Spleen (tissue), 11 donors: ENCODE results near the gene FAM184A. TPM values are rescaled to one million over a fixed set of nuclear protein-coding genes. Genes with fewer than 3 reads are reported as not detected.

Experiments used
- DNase-seq: peaks from one replicate; pipeline ENCODE4 v3.0.0-alpha.2; 2020
- H3K27ac ChIP-seq, 8 donors: fragments of 200-600 bp; sonication (generic) in 7 of 8; 1 replicate in 4 of 8; 2 replicates in 4 of 8; pipeline versions ENCODE4 v1.5.0 to v1.8.0; 2016 to 2021; ENCODE audit warnings: inconsistent platforms in 4 of 8, mild to moderate bottlenecking in 4 of 8, moderate library complexity in 1 of 8
- H3K27me3 ChIP-seq, 7 donors: fragments of 200-600 bp; sonication (generic) in 6 of 7; replicated peaks in 1 of 7; 1 replicate in 4 of 7; 2 replicates in 3 of 7; pipeline versions ENCODE4 v1.5.0 to v1.8.0; 2016 to 2021; ENCODE audit warnings: inconsistent platforms in 3 of 7, mild to moderate bottlenecking in 1 of 7
- H3K36me3 ChIP-seq, 6 donors: fragments of 200-600 bp; sonication (generic) in 5 of 6; 1 replicate in 4 of 6; 2 replicates in 2 of 6; pipeline versions ENCODE4 v1.5.0 to v1.8.0; 2016 to 2021; ENCODE audit warnings: inconsistent platforms in 2 of 6
- H3K4me1 ChIP-seq, 6 donors: fragments of 200-600 bp; sonication (generic) in 5 of 6; 1 replicate in 3 of 6; 2 replicates in 3 of 6; pipeline versions ENCODE4 v1.5.0 to v1.8.0; 2016 to 2021; ENCODE audit warnings: inconsistent platforms in 3 of 6
- H3K4me3 ChIP-seq, 8 donors: fragments of 200-600 bp; sonication (generic) in 7 of 8; 1 replicate in 4 of 8; 2 replicates in 4 of 8; pipeline versions ENCODE4 v1.5.0 to v1.8.0; 2016 to 2021; ENCODE audit warnings: inconsistent platforms in 4 of 8, mild to moderate bottlenecking in 4 of 8, moderate library complexity in 2 of 8
- H3K9me3 ChIP-seq, 8 donors: fragments of 200-600 bp; sonication (generic) in 7 of 8; 1 replicate in 4 of 8; 2 replicates in 4 of 8; pipeline versions ENCODE4 v1.5.0 to v1.8.0; 2016 to 2021; ENCODE audit warnings: inconsistent platforms in 4 of 8
- CTCF ChIP-seq, 11 experiments: fragments of 200-600 bp in 7 of 11; fragments of 450-650 bp in 4 of 11; sonication (generic) in 4 of 11; IDR thresholded peaks in 8 of 11; conservative IDR thresholded peaks in 3 of 11; 1 replicate in 7 of 11; 2 replicates in 4 of 11; pipeline versions ENCODE4 v1.4.0 to v1.8.0; 2016 to 2021; ENCODE audit warnings: antibody characterized with exemption in 11 of 11, inconsistent platforms in 4 of 11, mild to moderate bottlenecking in 1 of 11
- POLR2A ChIP-seq, 3 donors: fragments of 450-650 bp; IDR thresholded peaks; one replicate each; pipeline ENCODE4 v1.5.1; 2017; ENCODE audit warnings: antibody characterized with exemption in 3 of 3, mild to moderate bottlenecking in 1 of 3
- POLR2AphosphoS5 ChIP-seq, 3 donors: sonication (generic); formaldehyde crosslinking; IDR thresholded peaks; one replicate each; pipeline ENCODE4 v1.5.1; 2017; ENCODE audit warnings: antibody characterized with exemption in 3 of 3
- WGBS, 5 donors: extraction: QIAGEN DNeasy Blood & Tissue Kit in 3 of 5; methylation state at CpG; one replicate each; pipeline versions ENCODE4 v1.1.5 to v1.1.7; 2013 to 2018; 5-methylcytosine and 5-hydroxymethylcytosine counted together
- intact Hi-C: fragments of 100-400 bp; cut with DNase I; formaldehyde crosslinking; loops from one replicate; pipeline ENCODE4 v1.15.0; 2023; ENCODE audit warnings: low total_unique reads
- polyA plus RNA-seq, 3 donors: library from polyadenylated mRNA; stranded (reverse); fragments of 200-250 nt; gene quantifications; one replicate each; pipeline ENCODE4 v1.2.1, GENCODE V29; 2013
- total RNA-seq, 7 donors: library from RNA; depleted of rRNA in 3 of 7; stranded (reverse); fragments of >200 nt in 3 of 7; fragmentation: NEBNext Ultra II Directional in 4 of 7; extraction: Animal tissue kit (Norgen Biotek cat#: 25700) in 4 of 7; gene quantifications; one replicate each; pipeline versions ENCODE4 v1.1.0 to v1.2.1, GENCODE V29; 2016 to 2021
- donor health status: healthy with polysubstance abuse.
- donor health status: DM: no; HTN: no; CAD: no; lungs with moderate emphysema.
- donor health status: DM: no; HTN: no; CAD: no.
- donor health status: Bipolar disorder and iron deficiency.
- donor health status: healthy.
- donor health status: DM: no; HTN: no; CAD: no.
- donor health status: DM: yes; HTN: yes; CAD: no.

Gene FAM184A
- total and polyA plus RNA-seq, 10 donors = 0.66 to 2.0 (median 1.2) TPM

- Histone ChIP-seq H3K4me3 (no peak overlapping the region), H3K9me3 (no peaks in the 10 kb centered on the region), H3K27me3 (no peaks in the 10 kb centered on the region), H3K4me1 (no peaks in the 10 kb centered on the region), H3K27ac (no peak overlapping the region), H3K36me3 (no peaks in the 10 kb centered on the region)
- DNase-seq = no peak
- TF ChIP-seq POLR2A (IDR thresholded peaks at IDR 0.05) = no peak
- no peak for TF ChIP-seq POLR2AphosphoS5 (IDR thresholded peaks at IDR 0.05)
- TF ChIP-seq CTCF (IDR thresholded peaks at IDR 0.05 in 8 of 11, conservative IDR thresholded peaks at IDR 0.05 in 3 of 11) = no peak
- 90 to 94% (median 91%) methylated on average over 5 of the region's 5 CpGs for WGBS, 5 donors
- intact Hi-C loops = no loop called here
These were observed 34.2 kb downstream of the FAM184A start for GRCh38 chr6:119044255-119044654.

GRCh38 chr6:119043783-119044182 is 34.7 kb downstream of the FAM184A start:
- Histone ChIP-seq H3K36me3 (no peaks in the 10 kb centered on the region), H3K9me3 (no peaks in the 10 kb centered on the region), H3K4me1 (no peaks in the 10 kb centered on the region), H3K27me3 (no peaks in the 10 kb centered on the region), H3K4me3 (no peak overlapping the region), H3K27ac (no peak overlapping the region)
- TF ChIP-seq CTCF (IDR thresholded peaks at IDR 0.05 in 8 of 11, conservative IDR thresholded peaks at IDR 0.05 in 3 of 11) (no peak), POLR2AphosphoS5 (IDR thresholded peaks at IDR 0.05) (no peak), POLR2A (IDR thresholded peaks at IDR 0.05) (no peak)
- DNase-seq = no peak
- intact Hi-C loops = no loop called here

GRCh38 chr6:119043265-119043664 is 35.2 kb downstream of the FAM184A start:
- H3K27ac ChIP-seq = no peak overlapping the region
- intact Hi-C loops = no loop called here
- WGBS, 5 donors = 82 to 97% (median 88%) methylated on average over 1 of the region's 1 CpG
- DNase-seq = no peak
- H3K27me3 ChIP-seq = no peaks in the 10 kb centered on the region
- no peak for TF ChIP-seq CTCF (IDR thresholded peaks at IDR 0.05 in 8 of 11, conservative IDR thresholded peaks at IDR 0.05 in 3 of 11)
- no peak for TF ChIP-seq POLR2AphosphoS5 (IDR thresholded peaks at IDR 0.05)
- no peak for TF ChIP-seq POLR2A (IDR thresholded peaks at IDR 0.05)
- H3K4me3 ChIP-seq = no peak overlapping the region
- no peaks in the 10 kb centered on the region for H3K4me1 ChIP-seq
- H3K36me3 ChIP-seq = no peaks in the 10 kb centered on the region
- no peaks in the 10 kb centered on the region for H3K9me3 ChIP-seq

GRCh38 chr6:119040636-119041035 is 37.8 kb downstream of the FAM184A start:
- no peak overlapping the region for H3K27ac ChIP-seq
- H3K4me3 ChIP-seq = no peak overlapping the region
- TF ChIP-seq CTCF (IDR thresholded peaks at IDR 0.05 in 8 of 11, conservative IDR thresholded peaks at IDR 0.05 in 3 of 11) (no peak), POLR2AphosphoS5 (IDR thresholded peaks at IDR 0.05) (no peak), POLR2A (IDR thresholded peaks at IDR 0.05) (no peak)
- intact Hi-C loops = no loop called here
- H3K4me1 ChIP-seq = no peaks in the 10 kb centered on the region
- no peaks in the 10 kb centered on the region for H3K27me3 ChIP-seq
- H3K36me3 ChIP-seq = no peaks in the 10 kb centered on the region
- whole genome bisulfite sequencing, 5 donors = 77 to 86% (median 80%) methylated on average over 6 of the region's 6 CpGs
- no peaks in the 10 kb centered on the region for H3K9me3 ChIP-seq
- no peak for DNase-seq
